NCI-H345 (cell line): ENCODE data around the gene EPB41.
"Not testable (repeated sequence)": the region's sequence is repeated elsewhere in the genome, so short reads cannot be mapped to it uniquely, and the experiment has no call there.

Experiments
- DNase-seq: peaks from one replicate; lab custom pipeline; 2025; lab: John Stamatoyannopoulos, UW

EPB41 gene

DNA sequence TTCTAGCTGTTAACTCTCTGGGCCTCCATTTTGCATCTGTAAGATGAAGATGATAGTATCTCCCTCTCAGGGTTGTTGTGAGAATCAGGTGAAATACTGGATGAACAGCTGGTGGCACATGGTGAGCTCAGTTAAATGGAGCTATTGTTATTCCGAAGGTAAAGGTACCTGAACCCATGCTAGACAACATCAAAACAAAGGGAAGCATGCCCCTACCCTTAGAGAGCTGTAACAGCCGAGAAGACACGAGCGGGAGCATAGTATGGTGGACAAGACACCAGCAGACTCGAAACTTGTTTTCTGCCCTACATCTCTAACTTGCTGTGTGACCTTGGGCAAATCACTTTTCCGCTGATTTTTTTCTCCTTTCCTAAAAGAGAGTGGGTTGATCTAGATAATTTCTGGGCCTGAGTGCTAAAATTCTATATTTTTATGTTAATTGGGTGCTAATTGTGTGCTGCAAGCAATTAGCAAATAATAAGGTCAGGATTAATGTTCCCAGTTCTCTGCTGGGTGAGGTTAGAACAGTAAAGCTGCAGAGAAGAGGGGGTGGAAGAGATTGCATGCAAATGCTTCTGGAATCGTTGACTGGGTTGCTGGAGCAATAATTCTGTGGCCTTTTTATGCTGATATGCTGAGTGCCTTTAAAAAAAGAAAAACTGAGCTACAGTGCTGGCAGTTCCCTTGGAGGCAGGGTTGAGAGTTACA is 198.5 kb downstream of the EPB41 start:
- DNase-seq = no peak

DNA sequence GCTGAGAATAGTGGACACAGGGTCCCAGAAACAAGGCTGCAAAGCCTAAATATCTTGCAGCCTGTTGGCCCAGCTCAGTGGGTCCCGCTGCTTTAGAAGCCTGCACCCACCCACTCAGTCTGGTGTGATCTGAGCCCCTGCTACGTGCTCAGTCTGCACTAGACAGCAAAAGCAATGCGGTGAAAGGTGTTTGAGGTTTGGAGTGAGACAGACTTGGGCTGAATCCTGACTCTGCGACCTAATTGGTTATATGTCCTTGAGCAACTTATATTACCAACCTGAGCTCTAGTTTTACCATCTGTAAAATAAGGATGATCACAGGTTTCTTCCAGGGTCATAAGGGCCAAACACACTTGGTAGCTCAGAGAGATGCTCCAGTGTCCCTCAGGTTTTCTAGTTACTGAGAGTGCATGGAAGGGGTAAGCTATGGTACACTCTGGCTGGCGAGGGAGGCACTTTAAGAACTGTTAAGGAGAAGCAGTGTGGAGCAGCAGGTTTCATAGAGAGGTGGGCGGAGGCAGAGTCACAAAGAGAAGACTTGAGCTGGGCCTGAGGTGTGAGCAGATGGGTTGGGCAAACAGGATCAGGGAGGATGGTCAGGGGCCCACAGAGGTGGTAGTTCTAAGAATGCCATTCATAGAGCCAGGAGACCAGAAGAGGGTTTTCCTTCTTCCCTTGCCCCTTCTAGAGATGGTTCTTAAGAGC is 199.2 kb downstream of the EPB41 start:
- no peak for DNase-seq

DNA sequence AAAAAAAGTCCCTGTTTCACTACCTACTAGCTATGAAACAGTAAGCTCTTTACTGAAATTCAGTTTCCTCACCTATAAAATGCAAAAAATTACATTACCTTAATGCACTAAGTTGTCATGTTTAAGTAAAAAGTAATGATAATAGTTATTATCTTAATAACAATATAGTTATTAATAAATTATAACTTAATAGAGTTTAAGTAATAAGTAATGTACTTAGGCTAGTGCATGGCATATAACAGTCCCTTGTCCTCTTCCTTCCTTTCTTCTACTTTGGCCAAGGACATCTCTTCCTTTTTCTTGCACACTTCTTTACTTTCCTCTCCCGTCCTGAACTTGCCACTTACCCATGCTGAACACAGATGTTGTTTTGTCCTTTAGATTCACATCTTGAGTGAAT is 200.3 kb downstream of the EPB41 start:
- DNase-seq = no peak

DNA sequence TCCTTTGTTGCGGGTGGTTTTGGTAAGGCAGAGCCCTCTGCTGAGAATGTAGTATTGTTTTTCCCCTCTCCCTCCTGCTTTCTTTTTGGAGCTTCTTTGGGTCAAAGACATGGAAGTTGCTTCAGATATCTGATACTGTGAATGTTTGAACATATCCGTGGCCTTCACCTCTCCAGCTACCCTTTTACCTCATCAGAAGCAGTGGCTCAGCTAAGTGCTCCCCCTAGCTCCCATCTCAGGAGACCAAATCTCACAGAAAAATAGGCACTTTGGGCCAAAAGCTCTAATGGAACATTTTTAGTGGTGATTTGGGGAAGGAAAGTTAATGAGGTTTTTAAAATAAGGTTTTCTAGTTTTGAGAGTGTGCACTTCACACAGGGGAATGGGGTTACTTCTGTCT is 203.0 kb downstream of the EPB41 start:
- DNase-seq = no peak

DNA sequence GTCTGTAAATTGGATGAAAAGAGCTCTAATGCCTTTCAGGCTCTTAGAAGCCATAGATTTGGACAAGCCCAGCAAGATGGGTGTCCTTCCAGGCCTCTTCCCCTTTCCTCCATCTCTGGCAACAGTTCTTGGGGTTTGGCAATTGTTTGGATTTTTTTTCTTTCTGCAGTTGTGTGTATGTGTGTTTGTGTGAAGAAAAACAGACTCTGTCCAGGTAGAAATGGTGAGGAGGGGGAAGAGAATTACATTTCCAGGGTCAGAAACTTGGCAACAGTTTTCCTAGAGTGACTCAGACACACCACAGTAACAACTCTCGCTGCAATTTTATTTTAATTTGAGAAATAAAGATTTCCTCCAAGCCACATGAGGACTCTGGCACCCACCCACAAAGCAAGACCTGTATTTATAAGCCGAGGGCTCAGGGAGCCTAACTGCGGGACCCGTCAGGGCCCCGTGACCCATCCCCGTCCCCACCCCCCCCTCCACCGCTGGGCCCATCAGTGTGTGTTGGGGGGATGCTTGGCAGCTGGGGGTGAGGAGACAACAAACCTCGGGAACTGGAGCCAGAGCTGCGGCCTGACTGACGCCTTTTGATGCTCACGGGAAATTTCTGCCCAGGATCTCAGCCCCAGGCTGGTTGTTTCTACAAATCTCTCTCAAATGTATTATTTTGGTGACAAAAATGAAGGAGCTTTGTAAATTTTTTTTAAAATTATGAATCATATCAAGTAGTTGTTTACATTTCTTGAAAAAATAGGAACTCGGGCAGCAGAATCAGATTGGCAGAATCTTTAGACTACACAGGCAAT is 205.0 kb downstream of the EPB41 start:
- no peak for DNase-seq

DNA sequence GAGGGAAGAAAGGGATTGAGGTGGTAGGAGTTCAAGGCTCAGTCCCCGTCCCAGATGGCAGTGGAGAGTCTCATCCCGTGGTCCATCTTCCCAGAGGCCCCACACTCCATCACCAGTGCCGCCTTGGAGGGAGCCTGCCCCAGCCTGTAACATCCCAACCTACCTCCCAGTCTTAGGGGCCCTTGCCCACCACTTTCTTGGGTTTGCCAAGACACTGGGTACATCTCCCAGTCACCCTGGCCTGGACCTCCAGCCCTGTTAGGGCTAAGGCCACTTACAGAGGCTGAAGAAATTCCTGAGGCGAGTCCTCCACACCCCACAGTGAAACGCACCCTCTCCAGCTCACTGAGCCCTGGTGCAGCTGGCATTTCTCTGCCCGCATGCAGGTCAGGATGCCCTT is 206.0 kb downstream of the EPB41 start:
- no peak for DNase-seq

DNA sequence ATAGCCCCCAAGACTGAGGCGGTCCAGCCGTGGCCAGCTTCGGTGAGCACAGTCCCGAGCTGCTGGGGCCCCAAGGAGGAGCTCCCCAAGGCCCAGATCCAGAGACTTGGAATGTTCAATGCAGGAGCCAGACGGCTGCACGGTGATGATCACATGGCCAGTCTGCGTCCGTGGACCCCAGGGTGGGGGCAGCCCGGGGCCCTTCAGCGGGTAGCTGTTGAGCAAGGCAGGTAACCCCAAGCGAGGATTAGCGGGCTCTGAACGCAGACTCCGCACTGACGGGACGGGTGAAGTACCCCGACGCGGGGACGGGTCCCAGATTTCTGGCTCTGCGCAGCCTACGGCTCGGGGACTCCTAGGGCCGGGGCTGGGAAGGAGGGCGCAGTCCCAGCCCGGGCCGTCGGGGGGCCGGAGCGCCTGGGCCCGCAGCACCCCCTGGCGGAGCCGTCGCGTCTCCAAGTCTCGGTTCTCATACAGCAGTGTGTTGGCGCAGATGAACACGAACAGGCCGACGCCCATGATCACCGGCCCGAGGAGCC is 206.6 kb downstream of the EPB41 start:
- DNase-seq = peak; percentile 37

DNA sequence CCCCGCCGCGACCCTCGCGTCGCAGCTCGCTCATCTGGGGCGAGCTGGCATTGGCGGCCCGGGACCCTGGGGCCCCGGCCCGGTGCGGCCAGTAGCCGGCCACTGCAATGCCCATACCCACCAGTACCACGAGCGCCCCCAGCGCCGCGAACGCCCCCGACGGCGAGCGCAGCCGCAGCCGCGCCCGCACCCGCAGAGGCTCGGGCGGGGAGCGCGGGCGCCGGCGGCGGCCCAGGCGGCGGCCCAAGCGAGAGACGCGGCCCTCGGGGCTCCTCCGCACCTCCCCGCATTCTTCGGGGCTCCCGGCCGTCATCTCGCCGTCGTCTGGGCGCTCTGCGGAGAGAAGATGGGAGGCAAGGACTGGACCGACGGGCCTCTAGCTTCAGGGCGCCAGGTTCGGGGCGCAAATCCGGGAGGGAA is 207.2 kb downstream of the EPB41 start:
- DNase-seq = no peak

DNA sequence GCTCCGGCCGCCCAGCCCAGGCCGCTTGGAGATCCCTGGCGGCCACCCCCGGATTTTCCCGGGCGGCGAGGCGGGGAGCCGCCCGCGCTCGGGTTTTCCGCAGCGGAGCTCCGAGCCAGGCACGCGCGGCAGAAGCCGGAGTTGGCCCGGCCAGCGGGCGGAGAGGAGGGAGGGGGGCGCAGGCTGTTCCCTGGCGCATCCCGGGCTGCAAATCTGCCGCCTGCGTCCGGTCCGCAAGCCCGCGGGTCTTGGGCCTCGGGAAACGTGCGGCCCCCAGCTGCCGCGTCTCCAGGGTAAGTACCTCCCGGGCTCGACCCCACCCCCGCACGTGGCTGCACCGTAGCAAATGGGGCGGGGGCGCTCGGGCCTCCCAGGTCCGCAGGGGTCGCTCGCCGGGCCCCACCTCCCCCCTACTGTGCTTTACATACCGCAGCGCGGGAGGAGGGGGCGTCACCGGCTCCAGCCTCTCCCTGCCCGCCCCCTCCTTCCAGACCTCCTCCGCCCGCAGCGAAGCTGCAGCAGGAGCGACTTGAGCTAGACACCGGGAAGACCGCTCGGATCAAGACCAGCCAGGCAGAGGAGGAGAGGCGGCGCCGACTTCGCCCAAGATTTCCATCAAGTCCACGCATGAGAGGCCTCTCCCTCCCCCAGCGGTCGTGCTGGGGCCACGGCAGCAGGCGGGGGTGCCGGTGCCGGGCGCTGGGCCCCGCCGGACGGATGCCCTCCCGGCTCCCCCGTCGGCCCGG is 207.7 kb downstream of the EPB41 start:
- no peak for DNase-seq

DNA sequence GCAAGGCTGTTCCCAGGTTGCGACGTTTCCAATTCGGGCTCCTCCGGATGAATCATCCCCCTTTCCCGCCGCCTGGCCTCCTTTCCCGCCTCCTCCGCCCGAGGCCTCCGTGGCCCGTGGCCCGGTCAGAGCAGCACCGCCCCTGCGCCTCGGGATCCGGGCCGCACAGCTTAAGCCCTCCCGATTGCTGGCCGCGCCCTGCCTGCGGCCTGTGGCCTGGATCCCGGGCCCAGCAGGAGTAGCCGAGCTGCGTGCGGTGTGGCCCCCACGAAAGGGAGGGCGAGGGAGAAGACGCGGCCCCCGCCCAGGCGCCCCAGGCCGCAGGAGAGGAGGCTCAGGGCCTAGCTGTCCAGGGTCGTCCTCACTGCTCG is 208.3 kb downstream of the EPB41 start:
- no peak for DNase-seq

DNA sequence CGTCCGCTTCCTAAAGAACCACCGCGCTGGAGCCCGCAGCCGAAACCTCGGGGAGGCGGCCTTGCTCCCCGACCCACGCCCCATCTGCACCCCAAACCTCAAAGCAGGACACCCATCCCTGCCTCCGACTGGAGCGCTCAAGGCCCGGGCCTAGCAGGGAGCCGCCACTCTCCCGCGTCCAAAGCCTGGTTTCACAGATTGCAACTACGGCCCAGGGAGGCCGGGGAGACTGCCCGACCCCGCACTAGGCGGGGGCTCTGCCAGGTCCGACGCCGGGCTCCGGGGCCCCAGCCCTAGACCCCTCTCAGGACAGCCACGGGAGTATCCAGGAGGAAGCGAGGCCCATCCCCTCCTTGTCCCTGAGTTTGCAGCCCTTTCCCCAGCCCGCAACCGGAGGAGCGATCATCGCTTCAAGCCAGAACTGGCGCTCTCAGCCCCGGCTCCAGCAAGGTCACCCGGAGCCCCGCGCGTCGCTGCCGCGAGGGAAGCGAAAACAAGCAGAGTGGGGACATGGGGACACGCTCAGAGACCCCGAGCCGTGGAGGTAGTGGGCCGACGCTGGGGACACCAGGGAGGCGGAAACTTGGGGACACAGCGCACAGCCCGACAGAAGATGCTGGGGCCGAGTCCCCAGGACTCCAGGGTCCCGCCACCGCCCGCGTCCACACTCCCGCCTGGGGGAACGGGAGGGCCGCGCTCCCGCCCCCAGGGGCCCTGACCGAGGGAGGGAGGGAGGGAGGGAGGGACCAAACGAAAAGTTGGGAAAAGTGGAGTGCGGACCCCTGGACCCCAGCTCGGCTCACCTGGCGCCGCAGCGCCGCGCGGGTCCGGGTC is 208.9 kb downstream of the EPB41 start:
- no peak for DNase-seq

DNA sequence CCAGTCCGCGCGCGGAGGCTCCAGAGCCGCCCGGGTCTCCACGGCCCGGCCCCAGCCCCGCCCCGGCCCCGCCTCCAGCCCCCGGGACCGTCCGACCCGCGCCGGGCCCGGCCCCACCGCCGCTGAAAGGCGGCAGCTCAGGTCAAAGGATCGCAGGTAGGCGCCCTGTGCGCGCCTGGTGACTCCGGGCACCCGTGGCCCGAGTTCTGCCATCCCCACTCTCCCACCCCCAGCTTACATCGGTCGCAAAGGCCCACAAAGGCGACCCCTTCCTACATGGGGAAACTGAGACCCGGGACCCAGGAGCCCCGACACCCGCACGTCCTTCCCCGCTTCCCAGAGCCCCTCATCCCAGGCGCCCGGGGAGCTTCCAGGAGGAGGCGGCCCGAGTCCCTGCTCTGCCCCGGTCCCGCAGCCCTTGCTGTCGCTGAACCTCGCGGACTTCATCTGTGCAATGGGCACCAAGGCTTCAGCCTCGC is 209.6 kb downstream of the EPB41 start, which contains the start of gene TMEM200B:
Gene TMEM200B, minus strand, starts transcription at position 17 of the 479 bp plus-strand sequence. CDS start 2,075 bp downstream, outside the sequence.
- DNase-seq = no peak

DNA sequence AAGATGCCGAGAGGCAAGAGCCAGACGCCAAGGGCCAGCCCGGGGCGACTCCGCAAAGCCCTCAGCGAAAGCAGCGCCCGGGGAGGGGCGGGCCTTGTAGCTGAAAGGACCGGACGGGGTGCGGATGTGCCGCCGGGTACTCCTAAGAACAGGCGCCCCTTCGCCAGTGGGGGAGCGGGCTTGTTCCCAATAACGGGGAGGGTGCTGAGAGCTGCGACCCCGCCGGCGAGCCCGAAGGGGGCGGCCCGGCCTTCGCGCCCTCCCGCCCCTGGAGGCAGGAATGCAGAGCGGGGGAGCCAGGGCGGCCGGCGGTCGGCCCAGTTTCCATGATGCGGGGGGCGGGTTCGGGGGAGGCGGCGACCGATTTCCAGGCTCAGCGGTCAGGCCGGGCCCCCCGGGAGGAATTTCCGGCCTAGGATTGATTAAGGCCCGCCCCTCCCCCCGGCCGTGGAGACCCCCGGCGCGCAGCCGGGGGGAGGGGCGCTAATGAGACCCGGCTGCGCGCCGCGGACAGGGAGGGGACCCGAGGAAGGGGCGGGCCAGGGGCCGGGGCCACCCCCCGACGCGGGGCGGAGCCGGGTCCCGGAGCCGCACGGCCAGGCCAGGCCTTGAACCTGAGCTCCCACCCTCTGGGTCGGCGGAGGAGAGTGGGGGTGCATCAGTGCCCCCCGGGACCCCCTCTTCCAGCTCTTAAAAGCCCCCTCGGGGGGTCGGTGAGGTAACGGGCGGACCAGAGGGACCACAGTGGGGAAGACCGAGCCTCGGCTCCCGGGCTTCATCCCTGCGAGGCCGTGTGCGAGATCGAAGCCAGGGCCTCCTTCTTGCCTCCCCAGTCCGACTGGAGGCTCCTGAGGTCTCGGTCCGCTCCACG is 210.2 kb downstream of the EPB41 start:
- peak; percentile 19 for DNase-seq

DNA sequence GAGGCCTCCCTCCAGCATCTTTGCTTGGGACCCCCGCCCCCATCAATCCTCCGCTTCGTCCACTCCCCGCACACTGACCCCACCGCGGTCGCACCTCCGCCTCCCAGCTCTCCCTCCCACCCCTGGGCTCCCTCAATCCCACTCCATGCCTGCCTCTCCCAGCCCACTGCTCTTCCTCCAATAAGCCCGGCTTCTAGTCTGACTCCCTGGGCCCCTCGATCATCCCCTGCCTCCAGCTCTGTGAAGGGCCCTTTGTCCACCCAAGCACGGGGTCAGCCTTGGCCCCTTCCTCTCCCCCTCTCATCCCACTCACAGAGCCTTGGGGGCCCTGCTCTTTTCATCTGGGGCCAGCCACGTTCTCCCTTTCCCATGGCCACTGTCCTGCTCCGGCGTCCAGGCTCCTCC is 210.9 kb downstream of the EPB41 start:
- DNase-seq = no peak

DNA sequence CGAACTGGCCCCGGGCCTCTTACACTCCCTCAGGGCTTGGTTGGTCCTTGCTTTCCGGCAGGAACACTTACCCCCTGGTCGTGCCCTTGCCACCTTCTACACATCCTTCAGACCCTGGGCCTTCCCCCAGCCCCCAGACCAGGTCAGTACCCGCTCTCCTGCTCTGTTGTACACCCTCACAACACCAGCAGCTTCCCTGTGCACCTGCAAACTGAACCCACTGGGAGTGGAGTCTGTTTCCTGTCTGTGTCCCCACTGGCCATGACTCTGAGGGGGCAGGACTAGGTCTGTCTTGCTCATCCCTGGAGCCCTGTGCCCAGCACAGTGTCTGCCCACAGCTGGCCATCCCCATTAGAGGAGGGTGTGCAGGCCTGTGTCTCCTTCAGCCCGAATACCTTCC is 211.4 kb downstream of the EPB41 start:
- DNase-seq = no peak

DNA sequence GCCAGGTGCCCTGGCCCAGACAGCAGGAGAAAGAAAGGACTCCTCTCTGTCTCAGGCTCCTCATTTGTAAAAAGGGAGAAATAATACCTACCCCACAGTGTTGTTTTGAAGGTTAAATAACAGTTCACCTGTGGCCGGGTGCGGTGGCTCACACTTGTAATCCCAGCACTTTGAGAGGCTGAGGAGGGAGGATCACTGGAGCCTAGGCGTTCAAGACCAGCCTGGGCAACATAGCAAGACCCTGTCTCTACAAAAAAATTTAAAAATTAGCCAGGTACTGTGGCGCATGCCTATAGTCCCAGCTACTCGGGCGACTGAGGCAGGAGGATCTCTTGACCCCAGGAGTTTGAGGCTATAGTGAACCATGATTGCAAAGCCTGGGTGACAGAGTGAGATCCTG is 211.8 kb downstream of the EPB41 start:
- no peak for DNase-seq

DNA sequence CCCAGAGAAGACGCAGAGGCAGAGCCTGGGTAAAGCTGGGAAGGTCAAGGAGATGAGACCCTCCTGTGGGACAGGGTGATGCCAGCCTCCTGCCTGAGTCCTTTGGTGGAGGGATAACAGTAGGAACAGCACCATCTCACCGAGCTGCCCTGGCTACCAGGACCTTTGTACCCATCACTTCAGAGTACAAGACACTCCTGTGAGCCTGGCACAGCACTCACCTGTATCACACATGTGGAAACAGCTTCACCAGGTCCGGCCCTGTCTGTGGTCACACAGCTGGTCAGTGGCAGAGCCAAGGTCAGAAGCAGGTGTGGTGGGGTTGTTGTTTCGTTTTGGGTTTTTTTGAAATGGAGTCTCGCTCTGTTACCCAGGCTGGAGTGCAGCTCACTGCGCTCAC is 214.4 kb downstream of the EPB41 start:
- DNase-seq = no peak

DNA sequence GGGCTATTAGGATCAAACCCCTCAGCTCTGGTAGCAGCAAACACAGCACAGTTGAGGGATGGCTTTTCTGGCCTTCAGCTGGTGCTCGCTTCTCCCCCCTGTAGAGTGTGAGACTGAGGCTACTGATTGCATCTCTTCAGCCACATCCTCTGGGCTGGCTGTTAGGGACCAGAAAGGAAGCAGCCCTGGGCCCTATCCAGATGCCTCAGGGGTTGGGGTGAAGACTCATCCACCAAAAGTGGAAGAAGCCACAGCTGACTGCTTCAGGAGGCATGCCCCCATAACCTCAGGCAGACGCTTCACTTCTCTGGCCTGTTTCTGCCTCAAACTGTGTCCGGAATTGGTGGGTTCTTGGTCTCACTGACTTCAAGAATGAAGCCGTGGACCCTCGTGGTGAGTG is 215.5 kb downstream of the EPB41 start:
- DNase-seq = no peak

DNA sequence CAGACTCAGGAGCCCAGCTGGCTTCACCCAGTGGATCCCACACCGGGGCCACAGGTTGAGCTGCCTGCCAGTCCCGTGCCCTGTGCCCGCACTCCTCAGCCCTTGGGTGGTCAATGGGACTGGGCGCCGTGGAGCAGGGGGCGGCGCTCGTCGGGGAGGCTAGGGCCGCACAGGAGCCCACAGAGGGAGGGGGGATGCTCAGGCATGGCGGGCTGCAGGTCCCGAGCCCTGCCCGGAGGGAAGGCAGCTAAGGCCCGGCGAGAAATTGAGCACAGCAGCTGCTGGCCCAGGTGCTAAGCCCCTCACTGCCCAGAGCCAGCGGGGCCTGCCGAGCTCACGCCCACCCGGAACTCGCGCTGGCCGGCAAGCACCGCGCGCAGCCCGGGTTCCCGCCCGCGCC is 216.7 kb downstream of the EPB41 start:
- DNase-seq = not testable (repeated sequence)
